GM18508 (cell line): ENCODE data around the gene CD47.

Source experiments
- ATAC-seq: cut with Tn5 transposase; IDR thresholded peaks from one replicate; pipeline ENCODE4 v1.9.1; 2021; ENCODE audit warnings: moderate number of reproducible peaks; ENCODE audit not compliant: insufficient read depth, unreplicated experiment

The CD47 gene

GRCh38 chr3:108118038-108118768, 27.4 kb upstream of the CD47 start:
- no peak for ATAC-seq

GRCh38 chr3:108117241-108117775, 26.5 kb upstream of the CD47 start:
- no peak for ATAC-seq

GRCh38 chr3:108114423-108115065, 23.7 kb upstream of the CD47 start:
- ATAC-seq: no peak

GRCh38 chr3:108113975-108114374, 23.1 kb upstream of the CD47 start:
- no peak for ATAC-seq

DNA sequence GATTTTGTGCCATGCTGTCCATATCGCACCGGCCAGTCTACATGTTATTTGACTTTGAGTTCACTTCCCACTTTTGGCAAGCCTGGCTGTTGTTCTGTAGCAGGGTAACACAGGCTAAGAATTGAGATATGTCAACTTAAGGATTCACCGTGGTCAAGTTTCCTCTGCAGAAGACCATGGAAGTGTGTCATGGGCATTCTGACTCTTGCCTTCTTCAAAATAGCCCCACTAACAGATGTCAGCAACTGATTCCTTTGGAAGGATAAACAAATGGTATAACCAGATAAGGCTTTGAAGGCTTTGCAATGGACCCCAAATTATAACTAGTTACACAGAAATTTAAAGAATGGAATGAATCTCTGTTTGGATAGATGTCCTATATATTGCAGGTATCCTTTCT, 20.1 kb upstream of the CD47 start:
- ATAC-seq: no peak

DNA sequence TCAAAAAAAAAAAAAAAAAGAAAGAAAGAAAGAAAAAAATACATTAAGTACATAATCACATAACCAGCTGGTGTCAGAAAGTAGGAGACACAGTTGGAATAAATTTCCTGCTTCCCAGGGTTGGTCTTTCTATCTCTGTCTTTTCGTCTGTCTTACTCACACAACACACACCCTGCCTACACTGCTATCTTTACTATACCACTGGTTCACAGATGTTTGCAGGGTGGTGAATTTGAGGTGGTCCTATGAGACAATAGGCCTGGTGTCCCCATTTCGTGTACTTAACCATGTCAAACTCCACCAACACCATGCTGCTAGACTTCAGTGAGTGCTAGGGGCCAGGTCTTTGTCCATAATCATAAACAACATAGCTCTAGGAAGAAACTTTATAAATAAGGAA, 17.6 kb upstream of the CD47 start:
- no peak for ATAC-seq

DNA sequence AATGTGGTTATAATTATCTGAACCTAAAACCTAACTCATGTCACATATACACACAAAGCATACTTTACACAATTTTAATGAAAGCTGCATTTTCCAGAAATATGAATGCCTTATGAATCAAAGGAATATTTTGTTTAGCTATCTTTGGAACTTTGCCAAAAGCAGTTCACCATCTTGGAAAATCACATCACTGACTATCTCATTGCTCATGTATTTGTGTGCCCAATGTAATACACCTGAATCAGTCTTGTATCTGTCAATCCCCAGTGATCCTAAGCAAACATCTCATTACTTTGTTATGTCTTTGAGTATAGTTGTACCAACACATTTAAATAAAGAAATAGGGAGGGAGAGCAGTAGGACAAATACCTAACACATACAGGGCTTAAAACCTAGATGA, 15.6 kb upstream of the CD47 start:
- no peak for ATAC-seq

DNA sequence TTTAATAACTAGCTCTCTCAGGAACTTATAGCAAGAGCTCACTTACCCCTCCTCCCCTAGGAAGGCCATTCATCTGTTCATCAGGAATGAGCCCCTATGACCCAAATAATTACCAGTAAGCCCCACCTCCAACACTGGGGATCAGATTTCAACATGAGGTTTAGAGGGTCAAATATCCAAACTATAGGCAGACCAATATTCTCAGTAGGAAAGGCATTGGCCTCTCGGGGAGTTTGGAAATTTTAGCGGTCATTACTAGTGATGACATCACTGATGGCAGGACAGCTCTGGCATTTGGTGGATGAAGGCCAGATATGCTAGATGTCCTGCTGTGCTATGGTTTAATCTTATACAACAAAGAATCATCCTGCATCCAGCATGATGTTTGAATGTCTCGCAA, 15.2 kb upstream of the CD47 start:
- ATAC-seq: no peak

GRCh38 chr3:108103886-108104797, 13.3 kb upstream of the CD47 start:
- no peak for ATAC-seq

DNA sequence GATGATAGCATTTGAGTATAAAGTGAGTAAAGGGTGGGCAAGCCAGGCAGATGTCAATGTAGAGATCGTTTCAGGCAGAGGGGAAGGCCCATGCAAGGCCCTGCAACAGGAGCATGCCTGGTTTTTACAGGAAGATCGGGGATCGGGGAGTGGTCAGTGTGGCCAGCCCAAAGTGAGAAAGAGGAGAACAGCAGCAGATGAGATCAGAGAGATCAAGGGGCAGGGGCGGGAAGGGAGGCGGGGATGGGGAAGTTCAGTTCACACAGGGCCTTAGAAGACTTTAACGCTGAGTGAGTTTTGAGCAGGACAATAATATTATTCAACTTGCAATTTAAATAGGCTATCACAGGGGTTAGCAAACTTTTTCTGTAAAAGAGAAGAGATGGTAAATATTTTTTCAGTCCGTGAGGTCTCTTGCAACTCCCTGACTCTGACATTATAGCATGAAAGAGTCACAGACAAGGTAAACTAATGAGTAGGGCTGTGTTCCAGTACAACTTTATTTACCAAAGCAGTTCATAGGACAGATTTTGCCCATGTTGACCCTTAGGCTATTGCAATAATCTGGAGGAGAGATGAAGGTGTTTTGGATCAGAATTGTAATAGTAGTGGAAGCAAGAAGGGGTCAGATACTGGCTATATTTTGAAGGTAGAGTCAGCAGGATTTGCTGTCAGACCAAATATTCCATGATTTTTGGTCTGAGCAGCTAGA, 12.4 kb upstream of the CD47 start:
- no peak for ATAC-seq

DNA sequence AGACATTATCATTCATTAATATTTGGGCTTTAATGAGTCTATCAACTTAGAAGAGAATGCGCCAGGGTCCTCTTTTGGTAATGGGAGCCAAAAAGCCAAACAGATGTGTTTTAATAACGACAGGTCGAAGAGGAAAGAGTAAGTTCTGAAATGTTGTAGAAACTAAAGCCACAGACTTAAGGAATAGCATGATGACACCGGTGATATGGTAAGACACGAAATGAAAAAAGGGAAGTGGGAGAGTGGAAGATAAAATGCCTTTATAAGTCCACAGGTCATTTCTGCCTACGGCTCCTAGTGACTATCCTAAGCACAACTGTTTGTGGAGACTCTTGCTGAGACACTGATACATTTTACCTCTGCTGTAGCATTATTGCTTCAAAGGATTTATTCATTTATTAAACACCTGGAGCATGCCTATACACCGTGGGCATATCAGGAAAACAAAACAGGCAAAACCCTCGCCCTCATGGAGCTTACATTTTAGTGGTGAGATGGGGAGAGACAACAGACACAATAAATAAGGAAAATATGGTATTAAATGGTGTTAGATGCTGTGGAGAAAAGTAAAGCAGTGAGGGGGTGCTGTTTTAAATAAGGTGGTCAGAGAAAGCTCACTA, 11.7 kb upstream of the CD47 start:
- ATAC-seq: no peak

DNA sequence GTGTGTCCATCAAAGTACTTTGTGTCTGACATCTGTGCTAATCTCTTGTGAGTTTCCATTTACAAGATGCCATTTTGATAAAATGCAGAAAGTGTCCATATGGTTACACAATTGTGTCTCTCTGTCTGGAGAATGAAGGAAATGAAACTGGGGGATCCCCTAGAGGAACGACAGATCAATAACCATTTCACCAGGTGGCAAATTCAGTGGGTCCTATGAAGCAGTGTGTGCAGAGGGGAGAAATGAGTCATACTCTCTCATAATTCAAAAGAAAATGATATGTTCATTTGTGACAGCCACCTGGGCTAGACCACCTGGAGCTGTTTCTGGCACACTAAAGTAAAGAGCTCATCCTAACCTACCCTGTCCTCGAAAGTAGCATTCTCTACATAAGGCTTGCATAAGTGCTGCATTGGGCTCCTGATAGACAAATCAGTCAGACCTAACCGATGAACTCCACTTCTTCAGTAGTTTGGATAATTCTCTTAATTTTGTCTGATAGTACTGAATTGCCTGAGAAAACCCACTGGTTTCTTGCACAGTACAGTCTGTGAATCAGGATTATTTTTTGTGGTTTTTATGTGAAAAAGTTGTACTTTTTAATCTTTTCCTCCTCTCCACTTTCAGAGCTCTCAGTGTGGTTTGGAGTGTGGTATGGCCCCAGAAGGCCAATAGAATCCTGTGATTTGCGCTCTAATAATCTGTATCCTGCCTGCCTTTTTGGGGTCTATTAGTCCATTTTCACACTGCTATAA, 10.3 kb upstream of the CD47 start:
- peak; percentile 93 for ATAC-seq

DNA sequence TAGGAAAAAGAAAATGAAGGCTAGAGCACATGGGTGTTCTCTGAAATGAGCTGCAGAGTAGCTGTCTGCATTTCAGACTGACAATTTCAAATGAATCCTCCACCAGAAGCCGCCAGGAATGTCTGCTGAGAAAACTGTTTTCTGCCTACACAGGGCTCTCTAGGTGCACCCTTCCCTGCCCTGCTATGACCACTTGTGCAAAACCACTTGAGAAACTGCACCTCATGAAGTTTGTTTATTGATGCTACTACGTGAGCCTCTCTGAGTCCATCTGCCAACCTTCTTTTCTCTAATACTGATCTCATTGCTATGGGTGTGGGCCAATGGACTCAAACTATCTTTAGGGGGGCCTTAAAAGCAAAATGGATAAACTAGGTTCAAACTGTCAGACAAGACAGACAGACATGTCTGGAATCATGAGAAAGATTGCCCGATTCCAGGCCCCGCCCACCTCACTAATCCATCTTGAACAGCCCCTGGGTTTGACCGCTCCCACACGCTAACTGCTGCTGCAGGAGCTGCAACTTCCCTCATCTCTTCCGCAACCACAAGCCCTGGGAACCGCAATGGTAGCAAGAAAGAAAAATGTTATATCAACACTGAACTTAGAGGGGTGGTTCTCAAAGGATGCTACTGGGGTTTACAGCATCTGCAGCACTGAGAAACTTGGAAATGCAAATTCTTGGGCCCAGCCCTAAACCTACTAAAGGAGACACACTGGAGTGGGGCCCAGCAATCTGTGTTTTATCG, 9.0 kb upstream of the CD47 start:
- no peak for ATAC-seq

- ATAC-seq: no peak
These were observed 8.4 kb upstream of the CD47 start for GRCh38 chr3:108099244-108099643.

GRCh38 chr3:108098003-108098370, 7.2 kb upstream of the CD47 start:
- no peak for ATAC-seq

GRCh38 chr3:108097322-108098002, 6.6 kb upstream of the CD47 start:
- ATAC-seq: no peak

- no peak for ATAC-seq
These were observed 5.9 kb upstream of the CD47 start for GRCh38 chr3:108096532-108097321.
